HG02759 (cell line): Measurements from ENCODE around the gene PCNX3.
"Not testable (repeated sequence)": the region's sequence is repeated elsewhere in the genome, so short reads cannot be mapped to it uniquely, and the experiment has no call there.

Experiments
- ATAC-seq: cut with Tn5 transposase; IDR thresholded peaks from one replicate; pipeline ENCODE4 v1.9.1; 2021; ENCODE audit warnings: mild to moderate bottlenecking, moderate library complexity; ENCODE audit not compliant: unreplicated experiment

The PCNX3 gene

DNA sequence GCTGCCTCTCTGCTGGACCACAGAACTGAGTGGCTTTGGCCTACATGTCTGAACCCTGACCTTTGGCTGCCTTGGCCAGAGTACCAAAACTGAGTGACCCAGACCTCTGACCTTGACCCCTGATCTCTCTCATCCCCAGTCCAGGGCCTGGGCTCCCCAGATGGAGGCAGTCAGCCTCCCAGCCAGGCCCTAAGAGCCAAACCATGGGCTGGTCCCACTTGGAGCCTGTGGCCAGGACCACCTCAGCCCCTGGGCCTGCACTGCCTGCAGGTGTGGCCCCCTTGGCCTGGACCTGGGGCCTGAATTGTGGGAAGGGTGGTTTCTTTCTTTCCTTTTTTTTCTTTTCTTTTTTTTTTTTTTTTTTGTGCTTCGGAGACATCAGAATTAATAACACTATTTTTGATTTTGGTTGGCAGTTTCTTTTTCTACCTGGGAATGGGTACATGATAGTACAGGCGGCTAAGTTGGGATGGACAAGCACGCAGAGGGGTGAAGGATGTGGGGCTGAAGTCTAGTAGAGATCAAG is 21.5 kb downstream of the PCNX3 start:
- no peak for ATAC-seq

DNA sequence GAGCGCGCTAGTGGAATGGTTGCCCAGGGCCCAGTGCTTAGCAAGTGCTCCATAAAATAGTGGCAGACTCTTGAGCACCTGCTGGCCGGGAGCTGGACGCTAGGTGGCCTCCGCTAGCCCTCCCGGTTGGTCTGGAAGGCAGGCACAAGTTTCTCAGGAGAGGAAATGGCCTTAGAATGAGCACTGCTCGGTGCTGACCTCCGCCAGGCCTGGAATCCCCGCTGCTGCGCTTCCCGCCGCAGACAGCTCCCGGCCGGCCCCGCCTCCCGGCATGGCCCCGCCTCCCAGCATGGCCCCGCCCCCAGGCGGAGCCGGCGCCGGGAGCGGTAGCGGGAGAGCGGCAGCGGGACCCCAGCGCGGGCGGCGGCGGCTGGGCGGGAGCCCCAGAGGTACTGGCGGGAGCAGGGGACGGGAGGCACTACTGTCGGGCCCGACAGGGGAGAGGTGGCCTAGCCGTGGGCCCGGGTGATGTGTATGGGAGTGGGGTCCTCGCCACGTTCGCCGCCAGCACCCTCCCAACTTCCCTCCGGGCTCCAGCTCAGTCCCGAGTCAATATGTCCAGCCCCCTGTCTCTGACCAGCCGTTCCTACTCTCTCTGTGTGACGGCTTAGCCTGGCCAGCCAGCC is 22.3 kb downstream of the PCNX3 start, which contains the start of gene SIPA1:
Gene SIPA1, plus strand, starts transcription at position 308 of the 626 bp plus-strand sequence. CDS start 2,821 bp downstream, outside the sequence.
- ATAC-seq = peak; percentile 49

DNA sequence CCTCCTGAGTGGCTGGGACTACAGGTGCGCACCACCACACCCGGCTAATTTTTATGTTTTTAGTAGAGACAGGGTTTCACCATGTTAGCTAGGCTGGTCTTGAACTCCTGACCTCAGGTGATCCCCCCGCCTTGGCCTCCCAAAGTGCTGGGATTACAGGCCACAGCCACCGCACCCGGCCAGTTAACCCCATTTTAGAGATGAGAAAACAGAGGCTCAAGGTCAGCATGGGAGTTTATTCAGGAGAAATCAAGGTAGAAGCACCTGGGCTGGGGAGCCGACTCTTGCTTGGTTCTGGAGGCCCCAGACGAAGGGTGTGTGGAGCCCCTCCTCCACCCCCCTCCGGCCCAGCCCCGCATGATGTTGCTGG is 23.6 kb downstream of the PCNX3 start:
- not testable (repeated sequence) for ATAC-seq

DNA sequence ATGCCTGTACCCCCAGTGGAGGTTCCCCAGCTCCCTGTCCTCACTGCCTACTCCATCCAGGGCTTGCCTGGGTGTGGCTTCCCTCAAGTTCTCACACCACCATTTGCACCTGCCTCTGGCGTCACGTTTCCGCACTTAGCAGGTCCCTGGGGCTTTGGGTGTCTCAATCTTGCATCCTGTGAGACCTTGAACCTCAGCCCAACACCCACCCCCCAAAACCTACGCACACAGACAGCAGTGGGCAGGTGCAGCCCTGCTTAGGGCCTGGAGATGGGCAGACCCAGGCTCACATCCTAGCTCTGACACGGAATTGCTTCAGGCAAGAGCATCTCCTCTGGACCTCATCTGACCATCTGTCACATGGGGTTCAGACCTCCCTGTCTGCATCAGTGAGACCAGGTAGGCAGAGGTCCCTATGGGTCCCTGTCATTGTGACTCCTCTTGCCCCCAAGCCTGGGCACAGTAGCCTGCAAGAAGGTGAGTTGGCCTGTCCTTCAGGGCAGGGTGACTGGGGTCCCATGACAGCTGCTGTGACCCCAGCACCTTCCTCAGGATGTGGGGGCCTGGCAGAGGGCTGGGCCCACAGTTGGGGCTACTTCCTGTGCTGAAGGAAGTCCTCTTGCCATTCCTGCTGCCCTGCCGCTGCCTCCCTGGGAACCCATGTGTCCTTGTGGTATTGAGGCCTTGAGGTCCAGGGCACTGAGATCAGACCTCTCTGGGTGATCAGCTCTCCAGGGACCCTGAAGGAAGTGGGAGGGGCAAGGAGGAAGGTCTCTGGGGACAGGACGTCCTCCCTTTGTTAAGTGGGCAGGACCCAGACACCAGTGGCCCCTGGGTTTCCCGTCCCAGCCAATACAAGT is 24.3 kb downstream of the PCNX3 start:
- ATAC-seq = peak; percentile 46

DNA sequence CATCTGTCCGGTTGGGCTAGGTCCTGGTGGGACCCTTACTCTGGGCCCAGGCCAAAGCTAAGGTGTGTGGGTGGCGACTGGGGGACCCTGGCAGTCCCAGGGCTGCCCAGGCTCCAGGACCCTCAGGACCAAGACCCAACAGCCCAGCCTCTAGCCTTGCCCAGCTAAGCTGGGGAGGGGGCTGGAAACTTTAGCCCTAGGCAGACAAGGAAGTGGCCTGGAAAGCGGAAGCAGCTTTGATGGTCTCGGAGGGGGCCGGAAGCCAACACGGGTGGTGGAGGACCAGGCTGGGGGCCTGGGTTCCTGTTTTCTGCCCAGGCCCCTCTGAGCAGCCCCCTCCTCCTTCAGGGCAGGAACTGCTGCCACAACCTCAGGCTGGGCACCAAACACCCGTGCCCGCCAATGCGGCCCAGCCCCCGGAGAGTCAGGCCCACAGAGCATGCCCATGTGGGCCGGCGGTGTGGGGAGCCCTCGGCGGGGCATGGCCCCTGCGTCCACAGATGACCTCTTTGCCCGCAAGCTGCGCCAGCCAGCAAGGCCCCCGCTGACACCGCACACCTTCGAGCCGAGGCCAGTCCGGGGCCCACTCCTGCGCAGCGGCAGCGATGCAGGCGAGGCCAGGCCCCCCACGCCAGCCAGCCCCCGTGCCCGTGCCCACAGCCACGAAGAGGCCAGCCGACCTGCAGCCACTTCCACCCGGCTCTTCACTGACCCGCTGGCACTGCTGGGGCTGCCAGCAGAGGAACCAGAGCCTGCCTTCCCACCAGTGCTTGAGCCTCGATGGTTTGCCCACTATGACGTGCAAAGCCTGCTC is 25.1 kb downstream of the PCNX3 start:
- no peak for ATAC-seq

DNA sequence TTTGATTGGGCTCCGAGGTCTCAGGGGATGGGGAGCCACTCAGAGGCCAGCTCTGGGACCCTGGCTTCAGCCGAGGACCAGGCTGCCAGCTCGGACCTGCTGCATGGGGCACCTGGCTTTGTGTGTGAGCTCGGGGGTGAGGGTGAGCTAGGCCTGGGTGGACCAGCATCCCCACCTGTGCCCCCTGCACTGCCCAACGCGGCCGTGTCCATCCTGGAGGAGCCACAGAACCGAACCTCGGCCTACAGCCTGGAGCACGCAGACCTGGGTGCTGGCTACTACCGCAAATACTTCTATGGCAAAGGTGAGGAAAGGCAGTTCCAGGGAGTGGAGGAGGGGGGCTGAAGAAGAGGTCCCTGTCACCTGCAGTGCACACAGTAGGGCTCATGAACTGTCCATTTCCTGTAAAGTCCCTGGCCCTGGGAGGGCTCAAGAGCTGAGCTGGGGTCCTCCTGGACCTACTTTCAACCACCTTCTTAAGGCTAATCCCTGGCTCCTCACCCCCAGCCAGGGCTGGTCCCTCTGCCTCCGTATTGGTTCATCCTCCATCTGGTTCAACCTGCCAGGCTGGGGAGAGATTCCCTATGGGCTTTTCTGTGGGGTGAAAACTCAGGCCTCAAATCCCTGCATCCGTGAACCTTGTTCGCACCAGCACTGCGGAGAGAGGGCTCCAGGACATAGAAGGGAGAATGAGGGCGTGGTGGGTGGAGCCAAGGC is 25.9 kb downstream of the PCNX3 start:
- ATAC-seq = no peak

DNA sequence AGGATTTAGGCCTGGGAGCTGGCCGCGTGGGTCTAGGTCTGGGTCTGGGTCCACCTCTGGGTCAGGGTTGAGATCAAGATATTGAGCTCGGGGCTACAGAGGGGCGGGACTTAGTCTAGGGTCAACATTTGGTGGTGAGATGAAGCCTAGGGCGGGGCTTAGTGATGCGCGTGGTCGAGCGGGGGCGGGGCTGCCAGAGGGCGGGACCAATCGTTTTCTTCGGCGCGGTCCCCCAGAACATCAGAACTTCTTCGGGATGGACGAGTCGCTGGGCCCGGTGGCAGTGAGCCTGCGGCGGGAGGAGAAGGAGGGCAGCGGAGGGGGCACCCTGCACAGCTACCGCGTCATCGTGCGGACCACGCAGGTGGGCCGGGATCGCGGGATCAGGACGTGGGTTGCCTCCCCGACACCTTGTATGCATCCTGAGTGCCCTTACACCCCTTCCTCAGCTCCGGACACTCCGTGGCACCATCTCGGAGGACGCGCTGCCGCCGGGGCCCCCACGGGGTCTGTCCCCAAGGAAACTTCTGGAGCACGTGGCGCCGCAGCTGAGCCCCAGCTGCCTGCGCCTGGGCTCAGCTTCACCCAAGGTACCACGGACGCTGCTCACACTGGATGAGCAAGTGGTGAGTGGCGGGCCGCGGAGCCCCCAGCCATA is 26.6 kb downstream of the PCNX3 start:
- no peak for ATAC-seq

DNA sequence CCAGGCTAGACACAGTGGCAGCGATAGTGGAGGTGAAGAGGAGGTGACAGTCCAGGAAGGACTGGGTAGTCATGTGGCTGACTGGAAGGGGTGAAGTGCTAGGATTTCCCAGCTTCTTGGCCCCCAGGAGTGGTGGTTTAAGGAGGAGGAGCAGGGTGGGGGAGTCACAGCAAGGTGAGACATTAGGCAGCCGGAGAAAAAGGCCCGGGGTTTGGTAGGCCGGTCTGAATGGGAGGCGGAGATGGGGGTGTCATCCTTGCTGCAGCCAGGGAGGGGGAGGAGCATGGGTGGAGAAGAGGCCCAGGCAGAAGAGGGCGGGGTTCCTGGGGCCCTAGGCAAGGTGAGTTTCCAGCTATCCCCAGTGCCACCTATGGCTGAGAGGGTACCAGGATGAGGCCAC is 28.4 kb downstream of the PCNX3 start:
- ATAC-seq = no peak

DNA sequence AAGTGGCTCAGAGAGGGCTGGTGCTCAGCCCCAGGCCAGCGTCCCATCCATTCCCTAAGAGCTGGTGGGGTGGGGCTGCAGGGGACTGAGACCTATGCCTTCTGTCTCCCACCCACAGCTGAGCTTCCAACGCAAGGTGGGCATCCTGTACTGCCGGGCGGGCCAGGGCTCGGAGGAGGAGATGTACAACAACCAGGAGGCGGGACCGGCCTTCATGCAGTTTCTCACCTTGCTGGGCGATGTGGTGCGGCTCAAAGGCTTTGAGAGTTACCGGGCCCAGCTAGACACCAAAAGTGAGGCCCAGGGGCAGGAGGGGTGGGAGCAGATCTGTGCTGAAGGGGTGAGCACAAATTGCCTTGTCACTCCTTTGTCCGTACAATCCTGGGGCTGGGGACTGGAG is 29.3 kb downstream of the PCNX3 start:
- no peak for ATAC-seq

DNA sequence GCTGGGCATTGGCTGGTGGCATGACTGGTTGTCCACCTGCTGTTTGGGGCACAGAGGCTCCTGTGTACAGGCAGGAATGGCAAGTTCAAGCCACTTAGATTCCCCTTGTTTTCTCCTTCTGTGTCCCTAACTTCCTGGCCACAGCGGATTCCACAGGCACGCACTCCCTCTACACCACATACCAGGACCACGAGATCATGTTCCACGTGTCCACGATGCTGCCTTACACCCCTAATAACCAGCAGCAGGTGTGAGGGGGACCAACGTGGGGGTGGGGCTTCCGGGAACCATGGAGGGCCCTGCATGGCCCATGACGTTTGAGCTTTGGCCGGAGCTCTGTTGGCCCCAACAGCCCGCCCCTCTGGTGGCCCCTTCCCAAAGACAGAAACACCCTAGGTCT is 30.1 kb downstream of the PCNX3 start:
- no peak for ATAC-seq

DNA sequence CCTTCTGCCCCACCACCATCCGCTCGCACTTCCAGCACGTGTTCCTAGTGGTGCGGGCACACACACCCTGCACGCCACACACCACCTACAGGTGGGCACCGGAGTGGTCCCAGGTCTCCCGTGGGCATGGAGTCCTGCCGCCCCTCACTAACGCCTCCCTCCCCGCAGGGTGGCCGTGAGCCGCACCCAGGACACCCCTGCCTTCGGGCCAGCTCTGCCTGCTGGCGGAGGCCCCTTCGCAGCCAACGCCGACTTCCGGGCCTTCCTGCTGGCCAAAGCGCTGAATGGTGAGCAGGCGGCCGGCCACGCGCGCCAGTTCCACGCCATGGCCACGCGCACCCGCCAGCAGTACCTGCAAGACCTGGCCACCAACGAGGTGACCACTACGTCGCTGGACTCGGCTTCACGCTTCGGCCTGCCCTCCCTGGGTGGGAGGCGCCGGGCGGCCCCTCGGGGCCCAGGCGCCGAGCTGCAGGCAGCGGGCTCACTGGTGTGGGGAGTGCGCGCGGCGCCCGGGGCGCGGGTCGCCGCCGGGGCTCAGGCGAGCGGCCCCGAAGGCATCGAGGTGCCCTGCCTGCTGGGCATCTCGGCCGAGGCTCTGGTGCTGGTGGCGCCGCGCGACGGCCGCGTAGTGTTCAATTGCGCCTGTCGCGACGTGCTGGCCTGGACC is 30.8 kb downstream of the PCNX3 start:
- ATAC-seq = no peak

DNA sequence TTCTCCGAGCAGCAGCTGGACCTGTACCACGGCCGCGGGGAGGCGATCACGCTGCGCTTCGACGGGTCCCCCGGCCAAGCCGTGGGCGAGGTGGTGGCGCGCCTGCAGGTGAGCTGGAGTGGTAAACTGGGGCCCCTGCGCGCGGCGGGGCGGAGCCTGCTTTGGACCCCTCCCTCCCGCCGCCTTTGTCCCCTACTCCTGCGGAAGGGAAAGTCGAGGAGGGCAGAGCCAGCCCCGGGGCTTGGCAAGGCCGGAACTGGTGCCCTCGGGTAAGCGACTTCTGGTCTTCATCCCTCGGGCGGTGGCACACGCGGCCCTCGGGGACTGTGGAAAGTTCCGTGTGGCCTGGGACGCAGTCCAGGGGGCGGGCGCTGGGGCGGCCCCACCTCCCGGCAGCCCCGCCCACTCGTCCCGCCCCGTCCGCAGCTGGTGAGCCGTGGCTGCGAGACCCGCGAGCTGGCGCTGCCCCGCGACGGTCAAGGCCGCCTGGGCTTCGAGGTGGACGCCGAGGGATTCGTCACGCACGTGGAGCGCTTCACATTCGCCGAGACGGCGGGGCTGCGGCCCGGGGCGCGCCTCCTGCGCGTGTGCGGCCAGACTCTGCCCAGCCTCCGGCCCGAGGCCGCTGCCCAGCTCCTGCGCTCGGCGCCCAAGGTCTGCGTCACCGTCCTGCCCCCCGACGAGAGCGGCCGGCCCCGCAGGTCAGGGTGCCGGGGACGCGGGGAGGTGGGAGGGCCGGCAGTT is 31.6 kb downstream of the PCNX3 start:
- no peak for ATAC-seq

DNA sequence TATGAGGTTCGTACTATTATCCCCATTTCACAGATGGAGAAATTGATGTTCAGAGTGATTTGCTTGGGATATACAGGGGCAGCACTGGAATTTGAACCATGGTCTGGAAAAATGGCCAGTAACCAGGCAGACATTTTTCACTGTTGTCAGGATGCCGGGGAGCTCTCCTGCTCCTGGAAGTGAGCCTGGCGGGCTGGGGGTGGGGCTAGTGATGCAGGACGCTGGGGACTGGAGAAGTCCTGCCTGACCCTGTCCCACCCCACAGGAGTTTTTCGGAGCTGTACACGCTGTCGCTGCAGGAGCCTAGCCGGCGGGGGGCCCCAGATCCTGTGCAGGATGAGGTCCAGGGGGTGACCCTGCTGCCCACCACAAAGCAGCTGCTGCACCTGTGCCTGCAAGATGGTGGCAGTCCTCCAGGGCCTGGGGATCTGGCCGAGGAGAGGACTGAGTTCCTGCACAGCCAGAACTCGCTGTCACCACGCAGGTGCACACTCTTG is 33.5 kb downstream of the PCNX3 start:
- ATAC-seq = no peak

DNA sequence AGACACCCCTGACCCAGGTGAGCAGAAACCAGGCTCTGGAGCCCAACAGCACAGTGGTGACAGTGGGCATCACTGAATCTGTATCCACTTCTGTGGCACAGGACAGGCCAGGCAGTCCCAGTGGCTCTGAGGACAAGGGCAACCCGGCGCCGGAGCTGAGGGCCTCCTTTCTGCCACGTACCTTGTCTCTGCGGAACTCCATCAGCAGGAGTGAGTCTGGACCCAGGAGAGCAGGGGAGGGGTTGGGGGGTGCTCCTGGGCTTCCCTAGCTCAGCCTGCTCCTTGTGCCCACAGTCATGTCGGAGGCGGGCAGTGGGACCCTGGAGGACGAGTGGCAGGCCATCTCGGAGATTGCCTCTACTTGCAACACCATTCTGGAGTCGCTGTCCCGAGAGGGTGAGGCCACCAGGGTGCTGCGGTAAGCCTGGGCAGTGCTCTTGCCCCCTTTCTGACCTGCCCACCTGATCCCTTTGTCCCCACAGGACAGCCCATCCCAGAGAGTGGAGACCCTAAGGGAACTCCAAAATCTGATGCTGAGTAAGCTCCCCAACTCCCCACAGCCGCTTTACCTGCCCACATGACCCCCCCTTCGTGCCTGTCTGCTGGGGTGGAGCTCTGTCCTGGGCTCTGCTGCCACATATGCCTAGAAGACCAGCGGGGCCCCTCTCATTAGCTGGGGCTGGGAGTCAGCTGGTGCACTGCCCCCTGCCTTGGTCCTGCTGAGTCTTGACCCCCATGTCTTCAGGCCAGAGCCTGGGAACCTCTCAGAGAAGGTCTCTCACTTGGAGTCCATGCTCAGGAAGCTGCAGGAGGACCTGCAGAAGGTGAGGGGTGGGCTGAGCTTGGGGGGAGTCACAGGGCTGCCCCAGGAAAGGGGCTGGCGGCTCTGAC is 34.3 kb downstream of the PCNX3 start:
- ATAC-seq = no peak

DNA sequence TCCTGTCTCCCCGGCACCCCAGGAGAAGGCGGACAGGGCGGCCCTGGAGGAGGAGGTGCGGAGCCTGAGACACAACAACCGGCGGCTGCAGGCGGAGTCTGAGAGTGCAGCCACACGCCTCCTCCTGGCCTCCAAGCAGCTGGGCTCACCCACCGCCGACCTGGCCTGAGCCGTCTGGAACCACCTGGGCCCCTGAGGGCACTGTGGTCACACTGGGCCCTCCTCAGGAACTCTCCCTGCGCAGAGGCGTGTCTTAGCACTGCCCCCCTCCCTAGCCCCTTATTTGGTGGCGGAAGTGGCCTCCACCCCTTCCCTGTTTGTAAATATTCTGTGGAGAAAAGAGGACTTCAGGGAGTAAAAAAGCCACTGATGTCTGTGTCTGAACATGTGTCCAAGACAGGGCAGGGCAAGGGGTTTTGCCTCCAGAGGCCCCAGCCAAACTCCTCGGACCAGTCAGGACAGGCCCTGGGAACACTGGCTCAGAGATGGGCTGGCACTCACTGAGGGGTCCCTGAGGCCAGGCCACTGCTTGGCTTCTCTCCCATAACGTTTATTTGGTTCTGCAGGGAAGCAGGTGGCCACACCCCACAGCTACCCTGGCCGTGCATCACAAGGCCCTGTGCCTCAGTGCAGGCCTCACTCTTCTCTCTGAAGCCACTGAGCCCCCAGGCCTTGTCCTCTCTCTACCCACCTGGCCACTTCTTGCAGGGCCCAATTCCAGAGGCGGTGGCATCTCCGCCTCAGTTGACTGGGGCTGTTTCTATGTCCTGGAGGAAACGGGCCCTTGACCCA is 35.2 kb downstream of the PCNX3 start:
- ATAC-seq = no peak

DNA sequence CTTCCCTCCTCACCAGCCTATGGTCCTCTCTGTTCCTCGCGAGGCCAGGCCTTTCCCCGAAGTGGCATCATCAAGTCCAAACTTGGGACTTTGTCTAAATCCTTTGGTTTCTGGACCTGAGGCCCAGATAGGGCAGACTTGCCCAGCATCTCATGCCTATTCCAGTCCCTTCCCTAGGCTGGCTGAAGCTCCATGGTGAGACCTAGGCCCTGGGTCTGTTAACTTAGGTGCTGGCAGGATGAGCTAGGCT is 35.7 kb downstream of the PCNX3 start:
- ATAC-seq = no peak
